Osteocyte (in vitro differentiated cells): ENCODE results near the gene ERGIC1. TPM values are rescaled to one million over a fixed set of nuclear protein-coding genes. Genes with fewer than 3 reads are reported as not detected.

Experiments
- DNase-seq: peaks from one replicate; pipeline ENCODE4 v3.0.0; 2021; ENCODE audit warnings: mixed read lengths; ENCODE audit not compliant: unreplicated experiment; ENCODE audit errors: extremely low spot score
- H3K27ac Mint-ChIP-seq: one replicate; pipeline ENCODE4 v1.8.0; 2021; ENCODE audit warnings: mild to moderate bottlenecking, mixed read lengths; ENCODE audit not compliant: unreplicated experiment
- H3K27me3 Mint-ChIP-seq: one replicate; pipeline ENCODE4 v1.8.0; 2021; ENCODE audit warnings: mixed read lengths; ENCODE audit not compliant: unreplicated experiment
- H3K36me3 Mint-ChIP-seq: one replicate; pipeline ENCODE4 v1.8.0; 2021; ENCODE audit warnings: mixed read lengths; ENCODE audit not compliant: unreplicated experiment
- H3K4me1 Mint-ChIP-seq: one replicate; pipeline ENCODE4 v1.8.0; 2021; ENCODE audit warnings: mixed read lengths; ENCODE audit not compliant: unreplicated experiment
- H3K4me3 Mint-ChIP-seq: one replicate; pipeline ENCODE4 v1.8.0; 2021; ENCODE audit warnings: mild to moderate bottlenecking, moderate library complexity, mixed read lengths; ENCODE audit not compliant: unreplicated experiment
- H3K9me3 Mint-ChIP-seq: one replicate; pipeline ENCODE4 v1.8.0; 2021; ENCODE audit warnings: mixed read lengths; ENCODE audit not compliant: unreplicated experiment
- CTCF ChIP-seq: fragments of 200-600 bp; sonication (generic); IDR thresholded peaks from 2 replicates; pipeline ENCODE4 v1.5.0; 2021; ENCODE audit warnings: antibody characterized with exemption, mild to moderate bottlenecking, moderate library complexity
- total RNA-seq: library from RNA; stranded (reverse); gene quantifications from 2 replicates; pipeline ENCODE4 v1.2.1, GENCODE V29; 2021

ERGIC1 gene
- total RNA-seq, 1 donor from 2014 or later: 174 TPM

- Mint-ChIP-seq H3K36me3 (peaks cover 14% of the 10 kb centered on the region), H3K9me3 (no peaks in the 10 kb centered on the region), H3K4me1 (peaks cover 42% of the 10 kb centered on the region), H3K27ac (peak overlapping the region; percentile 63), H3K27me3 (no peaks in the 10 kb centered on the region), H3K4me3 (no peak overlapping the region)
- DNase-seq: no peak
- no peak for TF ChIP-seq CTCF
Measured at GRCh38 chr5:172951371-172952033, 117.5 kb downstream of the ERGIC1 start.

- TF ChIP-seq CTCF: no peak
- H3K27ac Mint-ChIP-seq: peak overlapping the region; percentile 63
- H3K27me3 Mint-ChIP-seq: no peaks in the 10 kb centered on the region
- H3K4me1 Mint-ChIP-seq: peaks cover 42% of the 10 kb centered on the region
- no peak for DNase-seq
- no peaks in the 10 kb centered on the region for H3K9me3 Mint-ChIP-seq
- no peak overlapping the region for H3K4me3 Mint-ChIP-seq
- H3K36me3 Mint-ChIP-seq: peaks cover 14% of the 10 kb centered on the region
Measured at GRCh38 chr5:172952034-172952511, 118.0 kb downstream of the ERGIC1 start.

GRCh38 chr5:172953776-172954675, 120.0 kb downstream of the ERGIC1 start:
- H3K4me1 Mint-ChIP-seq: peaks cover 45% of the 10 kb centered on the region
- no peak for DNase-seq

GRCh38 chr5:172954751-172955159, 120.7 kb downstream of the ERGIC1 start:
- DNase-seq: no peak
- Mint-ChIP-seq H3K9me3 (no peaks in the 10 kb centered on the region), H3K4me3 (no peak overlapping the region), H3K27ac (peak overlapping the region; percentile 65), H3K27me3 (no peaks in the 10 kb centered on the region), H3K4me1 (peaks cover 46% of the 10 kb centered on the region), H3K36me3 (peaks cover 6% of the 10 kb centered on the region)
- no peak for TF ChIP-seq CTCF

More at GRCh38 chr5:172953776-172954675, 120.0 kb downstream of the ERGIC1 start:
- peaks cover 9% of the 10 kb centered on the region for H3K36me3 Mint-ChIP-seq
- H3K27ac Mint-ChIP-seq: peak overlapping the region; percentile 73
- TF ChIP-seq CTCF: no peak
- H3K4me3 Mint-ChIP-seq: no peak overlapping the region
- no peaks in the 10 kb centered on the region for H3K9me3 Mint-ChIP-seq
- H3K27me3 Mint-ChIP-seq: no peaks in the 10 kb centered on the region

- no peak for DNase-seq
- Mint-ChIP-seq H3K4me1 (peaks cover 52% of the 10 kb centered on the region), H3K27ac (no peak overlapping the region), H3K9me3 (no peaks in the 10 kb centered on the region), H3K4me3 (no peak overlapping the region), H3K27me3 (no peaks in the 10 kb centered on the region), H3K36me3 (peaks cover 5% of the 10 kb centered on the region)
- no peak for TF ChIP-seq CTCF
Measured at GRCh38 chr5:172956228-172956627, 122.2 kb downstream of the ERGIC1 start.
